GM12878 (cell line): ENCODE data around the gene SPATS2L. TPM values are rescaled to one million over a fixed set of nuclear protein-coding genes. Genes with fewer than 3 reads are reported as not detected.

ENCODE experiments used
- ATAC-seq: fragments of 200-7000 bp; cut with Tn5 transposase; 3 replicates; pipeline ENCODE4 v1.9.1; 2020; ENCODE audit warnings: mild to moderate bottlenecking, moderate library complexity
- BruUV-seq: library from RNA; stranded (reverse); fragments of 400-500 nt; replicated peaks from 2 replicates; lab custom pipeline; 2021; lab: Mats Ljungman, UMichigan
- CTCF ChIA-PET: fragments of 300-600 bp; sonication (Branson Sonifier 250); formaldehyde crosslinking; extraction: SDS; loops from one replicate; lab custom pipeline; 2021; ENCODE audit warnings: inconsistent platforms; lab: Yijun Ruan, JAX
- POLR2A ChIA-PET: fragments of 350-600 bp; formaldehyde crosslinking; extraction: SDS; loops from one replicate; lab custom pipeline; 2021; ENCODE audit warnings: inconsistent platforms; lab: Charles Lee
- RAD21 ChIA-PET: fragments of 300-600 bp; sonication (Branson Sonifier 250); formaldehyde crosslinking; loops from one replicate; lab custom pipeline; 2023; ENCODE audit warnings: antibody characterized with exemption; ENCODE audit not compliant: unreplicated experiment; lab: Charles Lee
- SMC1A ChIA-PET: fragments of 300-600 bp; sonication (Branson Sonifier 250); formaldehyde crosslinking; loops from one replicate; lab custom pipeline; 2023; ENCODE audit not compliant: unreplicated experiment, uncharacterized antibody; lab: Charles Lee
- DNase-seq: peaks from one replicate; pipeline ENCODE4 v3.0.0-alpha.2; 2011; ENCODE audit warnings: low read depth, low spot score
- FAIRE-seq: peaks from 3 replicates; lab custom pipeline; 2011; peaks lifted over from hg19 to GRCh38; lab: Jason Lieb, UNC
- H2AFZ ChIP-seq: 2 replicates; pipeline ENCODE4 v1.6.0; 2011; ENCODE audit warnings: low read depth, low read length, control low read depth; ENCODE audit not compliant: control insufficient read depth
- H3K27ac ChIP-seq: 2 replicates; pipeline ENCODE4 v1.5.1; 2011; ENCODE audit warnings: control low read depth; ENCODE audit not compliant: control insufficient read depth, insufficient read depth
- H3K27me3 ChIP-seq, 2 experiments: replicated peaks in 1 of 2; 2 replicates each; pipeline versions ENCODE4 v1.6.0 to v1.6.1; 2011; ENCODE audit warnings: low read length in 1 of 2; ENCODE audit not compliant: control insufficient read depth in 2 of 2, insufficient read depth in 2 of 2
- H3K36me3 ChIP-seq, 2 experiments: 2 replicates each; pipeline ENCODE4 v1.5.1; 2011; ENCODE audit warnings: low read length in 1 of 2; ENCODE audit not compliant: control insufficient read depth in 2 of 2, insufficient read depth in 2 of 2
- H3K4me1 ChIP-seq: 2 replicates; pipeline ENCODE4 v1.6.1; 2011; ENCODE audit warnings: mild to moderate bottlenecking, low read length, moderate library complexity, mixed read lengths; ENCODE audit not compliant: control insufficient read depth, insufficient read depth
- H3K4me2 ChIP-seq: 2 replicates; pipeline ENCODE4 v1.6.0; 2011; ENCODE audit warnings: control low read depth; ENCODE audit not compliant: control insufficient read depth, insufficient read depth
- H3K4me3 ChIP-seq: fragments of 200-600 bp; sonication (generic); 2 replicates; pipeline ENCODE4 v1.5.1; 2016
- H3K79me2 ChIP-seq: 2 replicates; pipeline ENCODE4 v1.6.0; 2011; ENCODE audit warnings: low read length; ENCODE audit not compliant: control insufficient read depth, insufficient read depth
- H3K9ac ChIP-seq: 2 replicates; pipeline ENCODE4 v1.8.0; 2011; ENCODE audit warnings: low read length, control low read depth, mixed read lengths; ENCODE audit not compliant: control insufficient read depth, insufficient read depth
- H3K9me3 ChIP-seq: replicated peaks from 3 replicates; pipeline ENCODE4 v1.5.1; 2011; ENCODE audit warnings: mild to moderate bottlenecking, low read length; ENCODE audit not compliant: control insufficient read depth, insufficient read depth
- H4K20me1 ChIP-seq: 2 replicates; pipeline ENCODE4 v1.6.0; 2011; ENCODE audit not compliant: control insufficient read depth, insufficient read depth
- CBX3 ChIP-seq: fragments of 200-600 bp; sonication (generic); IDR thresholded peaks from 2 replicates; pipeline ENCODE4 v1.6.1; 2016; ENCODE audit warnings: low read depth, borderline replicate concordance
- CUX1 ChIP-seq: IDR thresholded peaks from 2 replicates; pipeline ENCODE4 v1.6.1; 2012; ENCODE audit warnings: improper control_type of control experiment, low read depth, low read length; ENCODE audit not compliant: insufficient replicate concordance
- IKZF1 ChIP-seq: fragments of 450-650 bp; conservative IDR thresholded peaks from 2 replicates; pipeline ENCODE4 v1.6.1; 2017; ENCODE audit warnings: antibody characterized with exemption, mild to moderate bottlenecking
- IRF4 ChIP-seq: IDR thresholded peaks from 2 replicates; pipeline ENCODE4 v1.6.1; 2011; ENCODE audit warnings: low read depth, low read length
- MXI1 ChIP-seq: fragments of 150-350 bp; IDR thresholded peaks from 2 replicates; pipeline ENCODE4 v1.6.1; 2011; ENCODE audit warnings: low read depth, mild to moderate bottlenecking, inconsistent platforms, low read length, improper control_type of control experiment
- PML ChIP-seq: IDR thresholded peaks from 2 replicates; pipeline ENCODE4 v1.6.1; 2012; ENCODE audit warnings: low read length, inconsistent platforms
- RUNX3 ChIP-seq: IDR thresholded peaks from 2 replicates; pipeline ENCODE4 v1.6.1; 2012; ENCODE audit warnings: low read length, inconsistent platforms
- SP1 ChIP-seq: IDR thresholded peaks from one replicate; pipeline ENCODE4 v1.6.1; 2011; ENCODE audit warnings: low read depth, low read length
- SUPT20H ChIP-seq: IDR thresholded peaks from 2 replicates; pipeline ENCODE4 v1.6.1; 2011; ENCODE audit warnings: low read depth, mild to moderate bottlenecking, low read length, moderate library complexity, borderline replicate concordance; ENCODE audit not compliant: control insufficient read depth
- ZNF384 ChIP-seq: IDR thresholded peaks from 2 replicates; pipeline ENCODE4 v1.6.1; 2012; ENCODE audit warnings: low read depth, mild to moderate bottlenecking, low read length, improper control_type of control experiment, borderline replicate concordance
- WGBS: methylation state at CpG from one replicate; pipeline ENCODE4 v1.1.6; 2016; ENCODE audit warnings: low lambda C conversion rate; ENCODE audit not compliant: insufficient replicate concordance, insufficient coverage; ENCODE audit errors: missing lambda C conversion rate; 5-methylcytosine and 5-hydroxymethylcytosine counted together
- in situ Hi-C: fragments of 300-500 bp; cut with MboI; formaldehyde crosslinking; loops from 9 replicates; pipeline ENCODE4 v1.14.3; 2018; ENCODE audit warnings: mixed read lengths
- intact Hi-C: fragments of 100-400 bp; cut with micrococcal nuclease; formaldehyde crosslinking; loops from one replicate; pipeline ENCODE4 v1.14.2; 2022; ENCODE audit not compliant: unreplicated experiment
- polyA plus RNA-seq, 11 experiments: library from polyadenylated mRNA; depleted of rRNA in 4 of 11; unstranded in 6 of 11; stranded (reverse) in 5 of 11; fragments of >200 nt; fragmentation: Nextera tagmentation in 4 of 11; fragmentation: Illumina TruSeq in 1 of 11; extraction: Ambion mirVana in 4 of 11; extraction: Trizol in 1 of 11; gene quantifications; 1 replicate in 1 of 11; 2 replicates in 10 of 11; pipeline versions ENCODE4 v1.2.1 to v1.2.3, GENCODE V29; 2011 to 2016; ENCODE audit warnings: inconsistent platforms in 2 of 11, missing spikeins in 2 of 11, low read depth in 1 of 11
- total RNA-seq, 4 experiments: library from RNA; depleted of rRNA in 3 of 4; stranded (reverse); fragments of >200 nt in 3 of 4; fragmentation: Illumina TruSeq in 1 of 4; extraction: Trizol in 1 of 4; gene quantifications; 2 replicates each; pipeline versions ENCODE4 v1.2.1 to v1.2.3, GENCODE V29; 2013 to 2021
- TF ChIP-seq, protein P1 (sequence below): IDR thresholded peaks from 2 replicates; pipeline ENCODE4 v1.6.1; 2012; ENCODE audit warnings: low read length, inconsistent platforms

SPATS2L gene
- total and polyA plus RNA-seq, 10 of the 15 experiments (the other 5 are each of a cell fraction or from before 2014, with no cell fraction given) = 5.2 to 30.0 (median 20.1) TPM

GRCh38 chr2:200353874-200354273 is 47.4 kb downstream of the SPATS2L start (continued):
- TF ChIP-seq, protein P1, sequence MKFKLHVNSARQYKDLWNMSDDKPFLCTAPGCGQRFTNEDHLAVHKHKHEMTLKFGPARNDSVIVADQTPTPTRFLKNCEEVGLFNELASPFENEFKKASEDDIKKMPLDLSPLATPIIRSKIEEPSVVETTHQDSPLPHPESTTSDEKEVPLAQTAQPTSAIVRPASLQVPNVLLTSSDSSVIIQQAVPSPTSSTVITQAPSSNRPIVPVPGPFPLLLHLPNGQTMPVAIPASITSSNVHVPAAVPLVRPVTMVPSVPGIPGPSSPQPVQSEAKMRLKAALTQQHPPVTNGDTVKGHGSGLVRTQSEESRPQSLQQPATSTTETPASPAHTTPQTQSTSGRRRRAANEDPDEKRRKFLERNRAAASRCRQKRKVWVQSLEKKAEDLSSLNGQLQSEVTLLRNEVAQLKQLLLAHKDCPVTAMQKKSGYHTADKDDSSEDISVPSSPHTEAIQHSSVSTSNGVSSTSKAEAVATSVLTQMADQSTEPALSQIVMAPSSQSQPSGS = no peak
- no peak for TF ChIP-seq RUNX3
- TF ChIP-seq CBX3 = no peak
- no peak for TF ChIP-seq ZNF384
- no peak for TF ChIP-seq IRF4
- TF ChIP-seq MXI1 = no peak

GRCh38 chr2:200354833-200355751 is 48.6 kb downstream of the SPATS2L start:
- Histone ChIP-seq H3K4me3 (no peak overlapping the region), H3K4me1 (no peaks in the 10 kb centered on the region), H4K20me1 (no peaks in the 10 kb centered on the region)
- no TSS peak for BruUV-seq
- ChIA-PET RAD21 (no interaction called here), CTCF (interaction anchor here (0.7 to 1.2 kb wide), 3 partner anchors 46 to 557 kb away, joined by 3 to 4 read pairs (median 4); no protein-coding TSS in a partner anchor)
- intact Hi-C loops = no loop called here
- TF ChIP-seq IKZF1 (no peak), SUPT20H (no peak), PML (no peak), SP1 (no peak), CUX1 (no peak)
- TF ChIP-seq, all 136 proteins: peak for 0
- WGBS = 68% methylated on average over 11 of the region's 11 CpGs
- Histone ChIP-seq H3K79me2 (no peaks in the 10 kb centered on the region), H3K9me3 (no peaks in the 10 kb centered on the region), H3K36me3 (no peaks in the 10 kb centered on the region; a peak in 1 of 4 replicates), H3K27ac (no peak overlapping the region), H3K9ac (no peak overlapping the region), H3K27me3 (no peaks in the 10 kb centered on the region), H3K4me2 (no peak overlapping the region), H2AFZ (no peak overlapping the region)
- peak; percentile 27; the same call in 1 of the 3 replicates for ATAC-seq
- no peak for FAIRE-seq
- in situ Hi-C loops = no loop called here
- POLR2A ChIA-PET = no interaction called here
- no peak for DNase-seq
- SMC1A ChIA-PET = interaction anchor here (0.6 to 1.3 kb wide), 3 partner anchors 9 to 1471 kb away, joined by 3 read pairs; no protein-coding TSS in a partner anchor
